Sigmoid colon (tissue), 7 donors: ENCODE measurements around the gene HHATL. TPM values are rescaled to one million over a fixed set of nuclear protein-coding genes. Genes with fewer than 3 reads are reported as not detected.

ENCODE experiments used
- DNase-seq: peaks from one replicate; pipeline ENCODE4 v3.0.0-alpha.2; 2019
- H3K27ac ChIP-seq, 4 donors: fragments of 200-600 bp; sonication (generic); one replicate each; pipeline ENCODE4 v1.5.1; 2016 to 2019; ENCODE audit warnings: mild to moderate bottlenecking in 1 of 4
- H3K27me3 ChIP-seq, 3 donors: fragments of 200-600 bp; sonication (generic); one replicate each; pipeline ENCODE4 v1.5.1; 2019; ENCODE audit warnings: mild to moderate bottlenecking in 1 of 3
- H3K36me3 ChIP-seq, 4 donors: fragments of 200-600 bp; sonication (generic); one replicate each; pipeline ENCODE4 v1.5.1; 2016 to 2019
- H3K4me1 ChIP-seq, 4 donors: fragments of 200-600 bp; sonication (generic); one replicate each; pipeline ENCODE4 v1.5.1; 2017 to 2019
- H3K4me3 ChIP-seq, 4 donors: fragments of 200-600 bp; sonication (generic); one replicate each; pipeline ENCODE4 v1.5.1; 2017 to 2019; ENCODE audit warnings: mild to moderate bottlenecking in 2 of 4, moderate library complexity in 1 of 4
- H3K9me3 ChIP-seq, 4 donors: fragments of 200-600 bp in 3 of 4; sonication (generic) in 3 of 4; one replicate each; pipeline versions ENCODE4 v1.5.1 to v1.6.1; 2013 to 2019
- EP300 ChIP-seq, 4 donors: sonication (generic); formaldehyde crosslinking; IDR thresholded peaks; one replicate each; pipeline ENCODE4 v1.6.1; 2017; ENCODE audit warnings: antibody characterized with exemption in 4 of 4
- POLR2A ChIP-seq, 2 donors: fragments of 450-650 bp; IDR thresholded peaks; one replicate each; pipeline ENCODE4 v1.6.1; 2016; ENCODE audit warnings: antibody characterized with exemption in 2 of 2, mild to moderate bottlenecking in 2 of 2, moderate library complexity in 2 of 2
- POLR2AphosphoS5 ChIP-seq, 4 donors: sonication (generic); formaldehyde crosslinking; IDR thresholded peaks; one replicate each; pipeline ENCODE4 v1.6.1; 2017; ENCODE audit warnings: antibody characterized with exemption in 4 of 4
- WGBS, 2 donors: extraction: QIAGEN DNeasy Blood & Tissue Kit; methylation state at CpG; one replicate each; pipeline ENCODE4 v1.1.7; 2013; 5-methylcytosine and 5-hydroxymethylcytosine counted together
- intact Hi-C: fragments of 100-400 bp; cut with DNase I; formaldehyde crosslinking; loops from one replicate; pipeline ENCODE4 v1.15.1; 2023
- polyA plus RNA-seq, 3 donors: library from polyadenylated mRNA; stranded (reverse); fragments of 200-250 nt; gene quantifications; one replicate each; pipeline ENCODE4 v1.2.3, GENCODE V29; 2013
- total RNA-seq, 4 donors: library from RNA; depleted of rRNA; stranded (reverse); fragments of >200 nt; gene quantifications; one replicate each; pipeline ENCODE4 v1.1.0, GENCODE V29; 2016
- TF ChIP-seq, protein P1 (sequence below), 4 experiments: fragments of 450-650 bp in 3 of 4; fragments of 200-600 bp in 1 of 4; IDR thresholded peaks; one replicate each; pipeline ENCODE4 v1.5.1; 2016 to 2019; ENCODE audit warnings: antibody characterized with exemption in 4 of 4, mild to moderate bottlenecking in 3 of 4, moderate library complexity in 2 of 4
- donor health status: healthy with polysubstance abuse.
- donor health status: Bipolar disorder and iron deficiency.
- donor health status: healthy.

Gene HHATL
- total and polyA plus RNA-seq, 7 donors = 0.31 to 1.4 TPM; not detected in 5

DNA sequence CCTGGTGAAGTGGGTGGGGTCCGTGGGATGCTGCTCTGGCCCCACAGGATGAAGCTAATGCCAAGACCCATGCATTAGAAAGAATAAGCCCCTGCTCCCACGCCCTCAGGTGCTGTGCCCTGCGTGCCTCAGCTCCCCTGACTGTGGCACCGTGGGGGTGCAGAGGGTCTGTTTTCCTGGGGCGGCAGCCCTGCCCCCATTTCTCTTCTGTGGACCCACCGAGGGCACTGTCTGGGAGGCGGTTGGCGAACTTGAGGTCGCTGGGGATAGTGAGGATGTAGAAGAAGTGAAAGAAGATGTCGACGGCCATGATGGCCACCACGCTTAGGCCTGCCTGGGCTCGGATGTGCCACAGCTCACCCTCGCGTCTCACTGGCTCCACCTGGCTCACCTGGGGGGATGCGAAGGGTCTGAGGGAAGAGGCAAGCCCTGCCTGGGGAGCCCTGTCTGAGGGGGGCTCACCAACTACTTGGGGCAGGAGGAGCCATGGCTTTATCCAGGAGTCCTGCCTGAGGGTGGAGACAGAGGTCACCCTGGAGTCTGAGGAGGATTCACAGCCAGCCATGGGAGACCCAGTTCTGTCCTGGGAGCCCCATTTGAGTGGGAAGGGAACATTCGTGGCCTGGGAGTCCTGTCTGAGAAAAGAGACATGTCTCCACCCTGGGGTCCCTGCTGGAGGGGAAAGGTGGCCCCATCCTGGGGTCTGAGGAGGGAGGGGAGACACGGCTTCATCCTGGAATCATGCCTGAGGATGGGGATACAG, 5.1 kb downstream of the HHATL start:
- H3K36me3 ChIP-seq = no peaks in the 10 kb centered on the region
- 85 to 87% methylated on average over 18 of the region's 18 CpGs for WGBS, 2 donors
- no peaks in the 10 kb centered on the region for H3K4me1 ChIP-seq
- H3K27me3 ChIP-seq = no peaks in the 10 kb centered on the region
- intact Hi-C loops = no loop called here
- H3K4me3 ChIP-seq = no peak overlapping the region
- H3K27ac ChIP-seq = no peak overlapping the region
- DNase-seq = no peak
- H3K9me3 ChIP-seq = no peaks in the 10 kb centered on the region
- TF ChIP-seq EP300 (IDR thresholded peaks at IDR 0.05) (no peak), POLR2AphosphoS5 (IDR thresholded peaks at IDR 0.05) (no peak), POLR2A (IDR thresholded peaks at IDR 0.05) (no peak)
- TF ChIP-seq, protein P1, sequence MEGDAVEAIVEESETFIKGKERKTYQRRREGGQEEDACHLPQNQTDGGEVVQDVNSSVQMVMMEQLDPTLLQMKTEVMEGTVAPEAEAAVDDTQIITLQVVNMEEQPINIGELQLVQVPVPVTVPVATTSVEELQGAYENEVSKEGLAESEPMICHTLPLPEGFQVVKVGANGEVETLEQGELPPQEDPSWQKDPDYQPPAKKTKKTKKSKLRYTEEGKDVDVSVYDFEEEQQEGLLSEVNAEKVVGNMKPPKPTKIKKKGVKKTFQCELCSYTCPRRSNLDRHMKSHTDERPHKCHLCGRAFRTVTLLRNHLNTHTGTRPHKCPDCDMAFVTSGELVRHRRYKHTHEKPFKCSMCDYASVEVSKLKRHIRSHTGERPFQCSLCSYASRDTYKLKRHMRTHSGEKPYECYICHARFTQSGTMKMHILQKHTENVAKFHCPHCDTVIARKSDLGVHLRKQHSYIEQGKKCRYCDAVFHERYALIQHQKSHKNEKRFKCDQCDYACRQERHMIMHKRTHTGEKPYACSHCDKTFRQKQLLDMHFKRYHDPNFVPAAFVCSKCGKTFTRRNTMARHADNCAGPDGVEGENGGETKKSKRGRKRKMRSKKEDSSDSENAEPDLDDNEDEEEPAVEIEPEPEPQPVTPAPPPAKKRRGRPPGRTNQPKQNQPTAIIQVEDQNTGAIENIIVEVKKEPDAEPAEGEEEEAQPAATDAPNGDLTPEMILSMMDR (IDR thresholded peaks at IDR 0.05) = no peak

DNA sequence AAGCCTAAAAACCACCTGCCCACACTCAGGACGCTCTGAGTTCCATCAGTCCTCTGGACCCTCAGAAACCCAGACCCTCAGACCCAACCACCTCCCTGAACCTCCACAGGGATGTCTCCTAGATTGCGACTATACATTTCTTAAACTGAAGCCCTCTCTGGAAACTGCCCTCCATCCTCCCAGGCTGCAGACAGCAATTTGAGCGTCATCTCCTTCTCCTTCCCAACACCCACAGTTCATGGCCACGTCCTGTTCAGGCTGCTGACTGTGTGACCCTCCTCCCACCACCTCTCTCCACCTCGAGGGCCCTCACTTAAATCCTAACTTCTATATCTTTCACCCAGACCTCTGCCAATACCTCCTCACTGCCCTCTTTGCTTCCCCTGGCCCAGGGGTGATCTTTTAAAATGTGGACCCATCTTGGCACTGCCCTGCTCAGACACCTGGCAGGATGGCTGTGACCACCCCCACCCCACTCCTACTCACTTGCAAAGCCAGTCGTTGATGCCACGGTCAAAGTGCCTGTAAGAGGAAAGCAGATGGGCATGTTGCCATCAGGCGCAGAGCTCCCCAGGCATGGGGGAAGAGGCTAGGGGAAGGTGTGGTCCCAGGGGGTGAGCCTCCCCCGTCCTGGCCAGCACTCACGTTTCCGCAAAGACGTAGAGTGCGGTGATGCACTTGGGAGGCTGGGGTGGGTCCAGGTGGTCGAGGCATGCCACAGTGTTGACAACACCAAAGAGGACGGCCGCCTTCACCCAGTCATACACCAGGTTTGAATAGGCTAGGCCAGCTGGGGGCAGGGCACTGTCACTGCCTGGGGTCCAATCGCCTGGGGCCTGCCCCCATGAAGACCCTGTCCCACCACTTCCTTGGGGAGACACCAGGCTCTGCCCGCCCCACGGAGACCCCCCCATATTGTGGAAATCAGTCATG, 6.0 kb downstream of the HHATL start:
- Histone ChIP-seq H3K4me1 (no peaks in the 10 kb centered on the region), H3K27ac (no peak overlapping the region), H3K36me3 (no peaks in the 10 kb centered on the region), H3K9me3 (no peaks in the 10 kb centered on the region), H3K4me3 (no peak overlapping the region), H3K27me3 (no peaks in the 10 kb centered on the region)
- DNase-seq = no peak
- WGBS, 2 donors = 73 to 78% methylated on average over 19 of the region's 19 CpGs
- no peak for TF ChIP-seq POLR2A (IDR thresholded peaks at IDR 0.05)
- no peak for TF ChIP-seq EP300 (IDR thresholded peaks at IDR 0.05)
- no peak for TF ChIP-seq POLR2AphosphoS5 (IDR thresholded peaks at IDR 0.05)
- TF ChIP-seq, protein P1 (IDR thresholded peaks at IDR 0.05) = no peak
- intact Hi-C loops = no loop called here

DNA sequence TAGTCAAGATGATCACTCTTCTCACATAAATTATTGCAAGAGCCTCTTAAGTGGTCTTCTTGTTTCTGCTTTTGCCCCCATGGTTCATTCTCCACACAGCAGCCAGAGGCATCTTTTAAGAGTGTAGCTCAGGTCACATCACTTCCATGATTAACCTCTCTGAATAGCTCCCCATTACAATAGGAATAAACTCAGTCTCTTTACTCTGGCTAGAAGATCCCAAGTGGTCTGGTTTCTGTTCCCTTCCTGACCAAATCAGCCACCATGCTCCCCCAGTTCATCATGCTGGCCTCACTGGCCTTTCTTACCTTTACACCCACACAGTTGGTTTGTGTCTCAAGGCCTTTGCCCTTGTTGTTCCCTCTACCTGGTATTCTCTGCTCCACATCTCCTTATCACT, 8.2 kb downstream of the HHATL start:
- H3K4me1 ChIP-seq = no peaks in the 10 kb centered on the region
- H3K9me3 ChIP-seq = no peaks in the 10 kb centered on the region
- no peaks in the 10 kb centered on the region for H3K36me3 ChIP-seq
- DNase-seq = peak; percentile 21
- intact Hi-C loops = no loop called here
- no peaks in the 10 kb centered on the region for H3K27me3 ChIP-seq
- no peak for TF ChIP-seq POLR2A (IDR thresholded peaks at IDR 0.05)
- TF ChIP-seq EP300 (IDR thresholded peaks at IDR 0.05) = no peak
- no peak for TF ChIP-seq POLR2AphosphoS5 (IDR thresholded peaks at IDR 0.05)
- TF ChIP-seq, protein P1 (IDR thresholded peaks at IDR 0.05) = no peak
- no peak overlapping the region for H3K4me3 ChIP-seq
- H3K27ac ChIP-seq = no peak overlapping the region

DNA sequence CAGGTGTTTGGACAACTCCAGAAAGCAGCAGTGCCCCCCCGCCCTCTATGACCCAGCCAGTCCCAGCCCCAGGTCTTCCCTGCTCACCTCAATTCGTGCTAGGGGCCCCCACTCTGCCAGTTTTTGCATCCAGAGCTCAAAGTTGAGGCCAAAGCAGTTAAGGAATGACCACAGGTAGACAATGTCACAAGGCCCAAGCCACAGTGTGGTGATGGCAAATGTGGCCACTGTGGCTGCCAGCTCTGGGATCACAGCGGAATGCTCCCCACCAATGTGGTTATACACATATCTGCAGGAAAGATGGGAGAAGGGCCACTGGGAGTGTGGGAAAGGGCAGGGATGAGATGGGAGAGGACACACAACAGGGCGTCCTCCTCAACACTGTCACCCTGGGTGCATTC, 9.1 kb downstream of the HHATL start:
- no peaks in the 10 kb centered on the region for H3K9me3 ChIP-seq
- 73% methylated on average over 4 of the region's 4 CpGs for WGBS, 2 donors
- intact Hi-C loops = no loop called here
- peak; percentile 13 for DNase-seq
- H3K36me3 ChIP-seq = no peaks in the 10 kb centered on the region
- H3K27ac ChIP-seq = no peak overlapping the region
- no peaks in the 10 kb centered on the region for H3K4me1 ChIP-seq
- no peak overlapping the region for H3K4me3 ChIP-seq
- H3K27me3 ChIP-seq = no peaks in the 10 kb centered on the region
- TF ChIP-seq POLR2A (IDR thresholded peaks at IDR 0.05) (no peak), EP300 (IDR thresholded peaks at IDR 0.05) (no peak), POLR2AphosphoS5 (IDR thresholded peaks at IDR 0.05) (no peak)
- TF ChIP-seq, protein P1 (IDR thresholded peaks at IDR 0.05) = no peak
